ENCODE measurements around the gene CERS6. TPM values are rescaled to one million over a fixed set of nuclear protein-coding genes. Genes with fewer than 3 reads are reported as not detected.

CERS6 gene
- total RNA-seq, 1 donor from 2014 or later = 30.8 TPM

- Mint-ChIP-seq H3K27me3 (ENCODE audit: low read depth) (no peaks in the 10 kb centered on the region), H3K36me3 (ENCODE audit: low read depth) (peaks cover 6% of the 10 kb centered on the region), H3K9me3 (ENCODE audit: low read depth) (no peaks in the 10 kb centered on the region), H3K27ac (ENCODE audit: unreplicated experiment) (no peak overlapping the region), H3K4me1 (ENCODE audit: low read depth) (no peaks in the 10 kb centered on the region), H3K4me3 (ENCODE audit: unreplicated experiment) (no peak overlapping the region)
- no peak for DNase-seq (ENCODE audit: low spot score)
- no peak for TF ChIP-seq CTCF (IDR thresholded peaks at IDR 0.05)
Observed at GRCh38 chr2:168740788-168741187, 284.7 kb downstream of the CERS6 start.

- TF ChIP-seq CTCF (IDR thresholded peaks at IDR 0.05) = no peak
- no peak overlapping the region for H3K4me3 Mint-ChIP-seq (ENCODE audit: unreplicated experiment)
- H3K36me3 Mint-ChIP-seq (ENCODE audit: low read depth) = peaks cover 5% of the 10 kb centered on the region
- no peaks in the 10 kb centered on the region for H3K27me3 Mint-ChIP-seq (ENCODE audit: low read depth)
- no peaks in the 10 kb centered on the region for H3K9me3 Mint-ChIP-seq (ENCODE audit: low read depth)
- no peak for DNase-seq (ENCODE audit: low spot score)
- H3K4me1 Mint-ChIP-seq (ENCODE audit: low read depth) = no peaks in the 10 kb centered on the region
- H3K27ac Mint-ChIP-seq (ENCODE audit: unreplicated experiment) = no peak overlapping the region
Observed at GRCh38 chr2:168742258-168742932, 286.3 kb downstream of the CERS6 start.

GRCh38 chr2:168744844-168745243 is 288.8 kb downstream of the CERS6 start:
- Mint-ChIP-seq H3K27ac (ENCODE audit: unreplicated experiment) (no peak overlapping the region), H3K36me3 (ENCODE audit: low read depth) (peaks cover 2% of the 10 kb centered on the region), H3K27me3 (ENCODE audit: low read depth) (no peaks in the 10 kb centered on the region), H3K9me3 (ENCODE audit: low read depth) (no peaks in the 10 kb centered on the region), H3K4me3 (ENCODE audit: unreplicated experiment) (no peak overlapping the region), H3K4me1 (ENCODE audit: low read depth) (peaks cover 2% of the 10 kb centered on the region)
- no peak for DNase-seq (ENCODE audit: low spot score)
- no peak for TF ChIP-seq CTCF (IDR thresholded peaks at IDR 0.05)

- Mint-ChIP-seq H3K4me3 (ENCODE audit: unreplicated experiment) (no peak overlapping the region), H3K9me3 (ENCODE audit: low read depth) (no peaks in the 10 kb centered on the region), H3K36me3 (ENCODE audit: low read depth) (no peaks in the 10 kb centered on the region), H3K27me3 (ENCODE audit: low read depth) (no peaks in the 10 kb centered on the region), H3K4me1 (ENCODE audit: low read depth) (peaks cover 9% of the 10 kb centered on the region), H3K27ac (ENCODE audit: unreplicated experiment) (no peak overlapping the region)
- TF ChIP-seq CTCF (IDR thresholded peaks at IDR 0.05) = no peak
- no peak for DNase-seq (ENCODE audit: low spot score)
Observed at GRCh38 chr2:168748461-168748860, 292.4 kb downstream of the CERS6 start.

GRCh38 chr2:168749297-168749696 is 293.2 kb downstream of the CERS6 start:
- Mint-ChIP-seq H3K27ac (ENCODE audit: unreplicated experiment) (no peak overlapping the region), H3K9me3 (ENCODE audit: low read depth) (no peaks in the 10 kb centered on the region), H3K36me3 (ENCODE audit: low read depth) (no peaks in the 10 kb centered on the region), H3K4me1 (ENCODE audit: low read depth) (peaks cover 9% of the 10 kb centered on the region), H3K4me3 (ENCODE audit: unreplicated experiment) (no peak overlapping the region), H3K27me3 (ENCODE audit: low read depth) (no peaks in the 10 kb centered on the region)
- TF ChIP-seq CTCF (IDR thresholded peaks at IDR 0.05) = no peak
- DNase-seq (ENCODE audit: low spot score) = no peak
